Motor neuron (in vitro differentiated cells): Measurements from ENCODE around the gene AMBRA1. TPM values are rescaled to one million over a fixed set of nuclear protein-coding genes. Genes with fewer than 3 reads are reported as not detected.

Experiments
- ATAC-seq, 8 experiments: fragments of 200-7000 bp; cut with Tn5 transposase; replicated peaks in 6 of 8; 2 replicates each; pipeline ENCODE4 v1.8.0; 2021; ENCODE audit warnings: mild to moderate bottlenecking in 8 of 8, moderate library complexity in 8 of 8
- H3K27ac ChIP-seq, 2 donors: fragments of 250-450 bp; sonication (Bioruptor Pico); 2 replicates each; pipeline ENCODE4 v1.9.0; 2021; ENCODE audit warnings: antibody characterized with exemption in 2 of 2, mild to moderate bottlenecking in 2 of 2, moderate library complexity in 1 of 2
- H3K4me1 ChIP-seq, 2 donors: fragments of 250-450 bp; sonication (Bioruptor Pico); replicated peaks in 1 of 2; 2 replicates each; pipeline ENCODE4 v1.6.1; 2021; ENCODE audit warnings: antibody characterized with exemption in 2 of 2, mild to moderate bottlenecking in 2 of 2, moderate library complexity in 1 of 2
- H3K4me3 ChIP-seq, 5 donors: fragments of 250-450 bp; sonication (Bioruptor Pico); 2 replicates each; pipeline ENCODE4 v1.9.0; 2021; ENCODE audit warnings: antibody characterized with exemption in 5 of 5, mild to moderate bottlenecking in 5 of 5, moderate library complexity in 4 of 5
- WGBS, 10 experiments: fragments of 450-650 bp; shearing (Covaris generic); methylation state at CpG; one replicate each; pipeline ENCODE4 v1.0.0; 2022; 5-methylcytosine and 5-hydroxymethylcytosine counted together
- in situ Hi-C, 9 experiments: fragments of 400-800 bp; cut with MboI; loops; one replicate each; pipeline ENCODE4 v1.15.0; 2021; ENCODE audit warnings: low sequenced_read_pairs in 9 of 9, low pct_unique_long_range_greater_than_20kb in 2 of 9; ENCODE audit not compliant: unreplicated experiment in 9 of 9
- total RNA-seq, 8 experiments: library from RNA; unstranded; fragments of 300-600 nt; gene quantifications; 2 replicates each; pipeline versions ENCODE4 v1.2.3 to v1.2.4, GENCODE V29; 2022

AMBRA1 gene
- total RNA-seq, 8 experiments from 2014 or later = 20.2 to 44.3 (median 24.9) TPM

DNA sequence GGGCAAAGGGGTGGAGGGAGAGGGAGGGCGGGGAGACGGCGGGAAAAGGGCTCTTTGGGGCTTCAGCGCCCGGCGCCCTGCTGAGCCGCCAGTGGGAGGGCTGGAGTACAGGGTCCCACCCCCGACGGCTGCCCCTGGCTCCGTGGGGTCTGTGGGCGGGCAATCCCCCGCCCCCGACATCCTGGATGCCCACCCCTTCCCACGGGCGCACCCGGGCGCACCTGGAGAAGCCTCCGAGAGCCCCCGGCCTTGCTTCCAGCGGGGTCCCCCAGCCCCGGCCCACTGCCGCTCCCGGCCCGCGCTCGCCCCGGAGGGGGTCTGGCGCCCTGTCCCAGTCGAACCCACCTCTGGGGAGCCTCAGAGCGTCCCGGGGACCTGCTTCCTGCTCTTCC lies 202.6 kb downstream of the AMBRA1 start:
- in situ Hi-C loops = loop anchor here in 4 of 9 experiments (10.0 to 25.0 kb wide), 3 partner anchors 134 to 146 kb away; no protein-coding TSS in a partner anchor
- H3K4me1 ChIP-seq = peaks cover 30 to 32% of the 10 kb centered on the region in 2 donors
- WGBS, 10 experiments = no CpG with 5 or more reads among the region's 31 CpGs
- H3K27ac ChIP-seq = no peak overlapping the region
- H3K4me3 ChIP-seq = peak overlapping the region; percentile 50 to 71 (median 60)
- ATAC-seq = no peak

DNA sequence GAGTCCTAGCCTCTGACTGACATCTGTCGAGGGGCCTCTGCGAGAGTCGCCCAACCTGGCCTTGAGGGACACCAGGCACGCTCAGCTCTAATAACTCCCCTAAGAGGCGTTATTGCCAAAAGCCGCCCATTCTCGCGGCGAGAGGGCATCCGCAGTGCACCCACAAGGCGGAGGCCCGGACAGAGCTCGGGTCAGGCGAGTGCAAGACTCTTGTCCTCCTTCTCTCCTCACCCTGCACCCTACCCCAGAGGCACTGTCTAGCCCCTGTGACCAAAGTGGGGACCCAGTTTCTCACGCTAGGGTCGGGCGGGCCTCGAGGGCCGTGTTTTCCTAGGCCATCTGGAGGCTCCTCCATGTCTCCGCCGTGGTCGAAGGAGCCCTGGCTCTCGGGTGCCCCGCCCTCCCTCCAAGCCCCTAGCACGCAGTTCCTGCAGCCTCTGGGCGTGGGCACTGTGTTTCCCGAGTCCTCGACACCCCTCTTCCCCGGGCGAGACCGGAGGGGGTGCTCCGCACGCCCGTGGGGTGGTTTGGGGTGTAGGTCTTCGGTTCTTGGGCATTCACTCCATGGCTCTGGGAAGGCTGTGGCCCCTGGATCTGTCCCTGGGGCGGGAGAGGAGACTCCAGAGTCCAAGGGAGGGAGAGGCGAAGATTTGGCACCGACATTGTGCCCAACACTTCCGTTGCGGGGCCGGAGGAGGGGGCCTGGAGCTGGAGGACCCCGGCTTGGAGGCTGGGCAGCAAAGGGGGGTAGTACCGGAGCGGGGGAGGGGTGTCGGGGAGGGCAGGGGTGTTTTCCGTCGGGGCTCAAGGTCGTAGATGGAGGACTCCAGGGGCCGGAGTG lies 203.3 kb downstream of the AMBRA1 start:
- in situ Hi-C loops = loop anchor here in 4 of 9 experiments (10.0 to 25.0 kb wide), 3 partner anchors 134 to 147 kb away; no protein-coding TSS in a partner anchor
- no peak for ATAC-seq
- H3K4me3 ChIP-seq = peak overlapping the region in 4 of 5 donors; percentile 31 to 50 (median 40)
- WGBS, 10 experiments = 13 to 40% (median 21%) methylated on average over 1 to 12 of the region's 49 CpGs; no CpG with 5 or more reads in 6 of the 10 experiments
- H3K27ac ChIP-seq = no peak overlapping the region
- H3K4me1 ChIP-seq = peaks cover 30 to 32% of the 10 kb centered on the region in 2 donors

DNA sequence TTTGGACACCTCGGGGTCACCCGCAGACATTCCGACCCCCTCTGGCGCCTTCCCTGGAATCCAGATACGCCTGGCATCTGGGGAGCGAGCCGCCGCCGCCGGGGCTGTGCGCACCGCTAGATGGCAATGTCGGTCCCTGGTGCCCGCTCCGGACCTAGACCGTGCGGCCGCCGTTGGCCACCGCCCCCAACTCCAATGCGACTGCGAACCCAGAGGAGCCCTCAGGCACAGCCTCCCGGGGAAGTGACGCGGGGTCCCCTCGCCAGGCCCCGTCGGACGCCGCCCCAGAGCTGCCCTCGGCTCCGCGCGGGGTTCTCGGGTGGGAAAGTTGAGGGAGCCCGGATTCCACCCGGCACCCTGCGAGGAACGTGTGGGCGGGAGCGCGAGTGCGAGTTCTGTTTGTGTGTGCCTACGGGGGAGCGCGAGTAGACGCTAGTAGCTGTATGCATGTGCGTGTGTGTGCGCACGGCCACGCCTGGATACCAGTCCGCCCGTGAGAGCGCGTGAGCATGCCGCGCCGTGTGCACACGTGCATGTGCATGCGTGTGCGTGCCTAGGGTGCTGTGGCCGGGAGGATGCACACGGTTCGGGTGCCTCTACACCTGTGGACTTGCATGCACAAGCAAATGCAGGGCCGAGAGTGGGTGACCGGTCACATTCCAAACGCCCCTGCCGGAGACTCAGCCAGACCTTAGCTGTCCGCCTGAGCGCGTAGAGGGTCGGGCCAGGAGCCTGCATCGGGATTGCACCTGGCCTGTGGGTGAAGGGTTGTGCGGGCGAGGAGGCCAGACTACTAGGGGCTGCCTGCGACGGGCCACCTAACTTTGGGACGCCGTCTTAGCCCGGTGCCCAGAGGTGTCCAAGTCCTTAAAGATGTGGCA lies 204.1 kb downstream of the AMBRA1 start:
- in situ Hi-C loops = loop anchor here in 4 of 9 experiments (10.0 to 25.0 kb wide), 3 partner anchors 135 to 148 kb away; no protein-coding TSS in a partner anchor

DNA sequence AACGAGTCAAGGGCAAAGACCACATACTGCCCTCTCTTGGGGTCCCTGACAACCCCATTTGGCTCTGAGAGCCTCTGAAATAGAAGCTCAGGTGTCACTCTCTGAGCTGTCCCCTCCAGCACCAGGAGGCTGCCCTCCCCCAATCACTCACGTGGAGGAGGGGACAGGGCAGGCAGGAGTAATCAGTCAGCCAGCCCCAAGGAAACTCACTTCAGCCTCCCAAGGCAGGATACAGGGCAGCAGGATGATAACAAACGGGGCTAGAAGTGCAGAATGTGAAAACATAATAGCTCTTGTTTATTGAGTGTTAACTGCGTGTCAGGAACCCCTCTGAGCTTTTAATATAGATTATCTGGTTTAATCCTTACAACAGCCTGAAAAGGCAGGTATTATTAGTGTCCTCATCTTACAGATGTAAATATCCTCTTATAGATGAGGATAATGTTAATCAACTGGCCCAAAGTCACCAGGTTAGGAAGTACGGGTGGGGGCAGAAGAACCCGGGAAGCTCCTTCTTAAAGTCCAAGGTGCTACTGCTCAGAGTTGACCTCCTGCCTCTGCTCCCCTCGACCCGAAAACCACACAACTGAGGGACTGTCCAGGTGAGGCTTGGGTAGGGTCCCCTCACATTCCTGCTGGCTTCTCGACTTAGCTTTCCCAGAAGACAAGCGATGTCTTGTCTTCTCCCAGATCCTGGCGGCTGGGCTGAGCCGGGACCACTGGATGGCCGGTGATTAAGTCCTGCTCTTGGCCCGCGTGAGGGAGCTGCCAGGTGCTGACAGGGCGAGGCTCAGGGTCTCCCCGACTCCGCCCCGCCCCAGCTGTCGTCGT lies 205.0 kb downstream of the AMBRA1 start:
- Histone ChIP-seq H3K4me3 (peak overlapping the region; percentile 23 to 50 (median 34)), H3K27ac (no peak overlapping the region), H3K4me1 (peaks cover 35 to 36% of the 10 kb centered on the region in 2 donors)
- peak in 4 of 8 experiments; percentile 1 to 4 (median 2) for ATAC-seq
- WGBS, 10 experiments = 0 to 21% (median 2%) methylated on average over 1 to 7 of the region's 21 CpGs; no CpG with 5 or more reads in 1 of the 10 experiments
- in situ Hi-C loops = loop anchor here in 2 of 9 experiments (25.0 kb wide), 1 partner anchor 148 kb away; no protein-coding TSS in a partner anchor

More for the DNA sequence above, 204.1 kb downstream of the AMBRA1 start:
- H3K4me3 ChIP-seq = peak overlapping the region; percentile 23 to 50 (median 34)
- peaks cover 30 to 32% of the 10 kb centered on the region in 2 donors for H3K4me1 ChIP-seq
- peak; percentile 33 to 66 (median 60) for ATAC-seq
- no peak overlapping the region for H3K27ac ChIP-seq
- WGBS, 10 experiments = 3 to 12% methylated on average over 5 to 19 of the region's 80 CpGs; no CpG with 5 or more reads in 8 of the 10 experiments

DNA sequence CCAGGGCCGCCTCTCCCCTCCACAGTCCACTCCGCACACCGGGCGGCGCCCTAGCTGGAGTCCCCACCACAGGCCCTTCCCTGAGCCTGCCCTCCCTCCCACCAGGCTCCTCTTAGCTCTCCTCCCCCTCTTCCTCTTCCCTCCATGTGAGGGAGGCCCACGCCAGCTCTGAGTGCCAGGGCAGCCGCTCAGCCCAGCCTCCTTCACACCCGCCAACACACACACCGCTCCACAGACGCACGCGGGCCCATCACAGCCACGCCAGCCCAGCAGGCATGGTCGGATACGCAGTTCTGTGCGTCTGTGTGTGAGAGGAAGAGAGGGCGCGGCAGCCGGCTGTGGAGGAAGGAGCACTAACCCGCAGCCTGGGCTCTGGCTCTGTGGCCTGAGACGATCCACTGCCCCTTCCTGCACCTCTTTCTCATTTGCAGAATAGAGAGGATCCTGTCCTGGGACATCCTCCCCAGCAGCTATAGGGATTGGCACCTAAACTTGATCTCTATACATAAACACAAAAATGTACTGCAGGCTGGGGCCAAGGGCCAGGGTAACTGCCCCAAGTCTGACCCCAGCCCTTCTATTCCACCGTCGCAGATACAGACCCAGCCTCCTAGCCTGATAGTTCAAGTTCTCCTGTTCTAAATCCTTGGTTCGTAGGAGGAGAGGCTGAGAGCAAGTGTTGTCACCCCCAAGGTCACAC lies 205.8 kb downstream of the AMBRA1 start:
- Histone ChIP-seq H3K4me1 (peaks cover 42% of the 10 kb centered on the region in 2 donors), H3K4me3 (no peak overlapping the region), H3K27ac (peak overlapping the region in 1 of 2 donors; percentile 13)
- in situ Hi-C loops = loop anchor here in 2 of 9 experiments (25.0 kb wide), 1 partner anchor 149 kb away; no protein-coding TSS in a partner anchor
- WGBS, 10 experiments = 20 to 50% (median 33%) methylated on average over 1 to 11 of the region's 24 CpGs; no CpG with 5 or more reads in 6 of the 10 experiments
- peak in 5 of 8 experiments; percentile 2 to 35 (median 15) for ATAC-seq

DNA sequence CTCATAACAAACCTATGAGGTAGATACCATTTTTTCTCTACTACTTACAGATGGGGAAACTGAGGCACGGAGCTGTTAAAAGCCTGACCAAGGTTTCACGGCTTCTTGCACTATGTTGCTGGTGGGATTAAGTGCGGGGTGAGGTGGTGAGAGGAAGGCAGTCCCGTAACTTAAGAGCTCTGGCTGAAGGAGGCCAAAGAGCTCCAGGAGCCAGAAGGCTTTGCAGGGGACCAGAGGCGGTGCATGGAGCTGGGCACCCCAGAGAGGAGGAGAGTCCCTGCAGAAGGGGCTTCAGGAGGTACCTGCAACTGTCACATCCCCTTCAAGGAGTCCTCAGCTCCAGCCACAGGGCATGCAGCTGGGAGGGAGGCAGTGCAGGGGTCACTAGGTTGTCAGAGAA lies 206.4 kb downstream of the AMBRA1 start:
- ATAC-seq = no peak
- H3K4me3 ChIP-seq = no peak overlapping the region
- in situ Hi-C loops = loop anchor here in 2 of 9 experiments (25.0 kb wide), 1 partner anchor 150 kb away; no protein-coding TSS in a partner anchor
- H3K4me1 ChIP-seq = peaks cover 45 to 47% of the 10 kb centered on the region in 2 donors
- H3K27ac ChIP-seq = no peak overlapping the region
- 53 to 100% (median 78%) methylated on average over 1 to 4 of the region's 5 CpGs; no CpG with 5 or more reads in 4 of the 10 experiments for WGBS, 10 experiments

DNA sequence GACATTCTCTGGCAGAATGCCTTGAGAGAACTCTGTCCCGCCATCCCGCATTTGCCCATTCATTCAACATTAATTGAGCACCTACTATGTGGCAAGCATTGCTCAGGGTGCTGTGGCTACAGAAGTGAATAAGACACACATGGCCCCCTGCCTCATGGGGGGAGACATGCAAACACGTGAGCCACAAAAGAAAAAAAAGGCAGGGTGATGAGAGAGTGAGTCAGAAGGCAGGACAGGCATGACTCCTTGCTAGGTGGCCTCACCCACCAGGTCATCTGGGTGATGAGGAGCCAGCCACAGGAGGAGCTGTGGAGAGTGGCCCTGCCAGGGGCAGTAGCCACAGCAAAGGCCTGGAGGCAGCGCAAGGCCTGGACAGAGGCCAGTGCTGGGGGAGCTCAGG lies 207.1 kb downstream of the AMBRA1 start:
- in situ Hi-C loops = loop anchor here in 2 of 9 experiments (25.0 kb wide), 1 partner anchor 151 kb away; no protein-coding TSS in a partner anchor
- no peak overlapping the region for H3K4me3 ChIP-seq
- H3K27ac ChIP-seq = no peak overlapping the region
- peaks cover 45 to 51% of the 10 kb centered on the region in 2 donors for H3K4me1 ChIP-seq
- no peak for ATAC-seq
- WGBS, 10 experiments = 0 to 100% (median 72%) methylated on average over 1 to 3 of the region's 4 CpGs; no CpG with 5 or more reads in 3 of the 10 experiments

DNA sequence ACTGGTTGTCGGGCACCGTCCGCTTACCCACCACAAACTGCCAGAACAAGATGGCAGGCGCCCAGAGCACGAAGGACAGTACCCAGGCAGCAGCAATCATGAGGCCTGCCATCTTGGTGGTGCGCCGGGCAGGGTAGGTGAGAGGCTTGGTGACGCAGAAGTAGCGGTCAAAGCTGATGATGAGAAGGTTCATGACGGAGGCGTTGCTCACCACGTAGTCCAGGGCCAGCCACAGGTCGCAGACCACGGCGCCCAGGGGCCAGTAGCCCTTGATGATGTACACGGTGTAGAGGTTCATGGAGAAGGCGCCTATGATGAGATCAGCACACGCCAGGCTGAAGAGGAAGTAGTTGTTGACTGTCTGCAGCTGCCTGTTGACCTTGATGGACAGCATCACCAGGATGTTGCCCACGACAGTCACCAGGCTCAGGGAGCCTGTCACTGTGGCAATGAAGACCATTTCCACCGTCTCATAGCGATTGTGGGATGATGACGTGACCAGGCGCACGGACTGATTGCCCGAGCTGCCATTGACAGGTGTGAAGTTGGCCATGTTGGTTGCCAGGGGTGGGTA lies 207.7 kb downstream of the AMBRA1 start:
- 80 to 100% (median 96%) methylated on average over 1 to 11 of the region's 25 CpGs; no CpG with 5 or more reads in 2 of the 10 experiments for WGBS, 10 experiments
- ATAC-seq = no peak
- Histone ChIP-seq H3K4me3 (no peak overlapping the region), H3K27ac (no peak overlapping the region), H3K4me1 (peaks cover 45 to 52% of the 10 kb centered on the region in 2 donors)
- in situ Hi-C loops = loop anchor here in 2 of 9 experiments (25.0 kb wide), 1 partner anchor 151 kb away; no protein-coding TSS in a partner anchor

DNA sequence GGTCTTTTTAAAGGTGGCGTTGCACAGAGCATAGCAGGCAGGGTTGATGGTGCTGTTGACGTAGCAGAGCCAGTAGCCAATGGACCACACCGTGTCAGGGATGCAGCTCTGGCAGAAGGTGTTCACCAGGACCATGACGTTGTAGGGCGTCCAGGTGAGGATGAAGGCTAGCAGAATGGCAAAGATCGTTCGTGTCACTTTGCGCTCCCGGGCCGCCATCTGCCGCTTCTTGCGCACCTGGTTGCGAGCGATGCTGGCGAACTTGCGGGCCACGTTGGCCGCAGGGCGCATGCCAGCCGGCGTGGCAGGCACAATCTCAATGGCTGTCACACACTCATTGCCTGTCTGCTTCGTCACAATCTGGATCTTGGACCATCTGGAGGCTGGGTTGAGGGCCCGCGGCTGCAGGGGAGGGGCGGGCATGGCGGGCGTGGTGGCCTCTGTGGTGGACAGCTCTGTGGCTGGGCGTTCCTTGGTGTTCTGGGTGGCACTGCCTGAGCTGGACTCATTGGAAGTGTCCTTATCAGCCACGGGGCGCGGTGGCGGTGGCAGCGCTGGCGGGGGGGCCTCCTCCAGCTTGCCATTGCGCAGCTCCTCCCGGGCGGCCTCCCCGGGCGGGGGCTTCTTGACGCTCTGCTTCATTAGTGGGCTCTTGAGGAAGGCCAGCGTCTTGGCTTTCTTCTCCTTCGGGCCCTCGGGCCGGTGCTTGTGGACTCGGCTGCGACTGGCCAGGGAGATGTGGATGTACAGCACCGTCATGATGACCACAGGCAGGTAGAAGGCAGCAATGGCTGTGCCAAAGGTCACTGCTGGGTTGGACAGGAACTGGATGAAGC lies 208.4 kb downstream of the AMBRA1 start:
- Histone ChIP-seq H3K27ac (no peak overlapping the region), H3K4me3 (no peak overlapping the region), H3K4me1 (peaks cover 45 to 56% of the 10 kb centered on the region in 2 donors)
- WGBS, 10 experiments = 60 to 100% (median 92%) methylated on average over 1 to 11 of the region's 47 CpGs; no CpG with 5 or more reads in 5 of the 10 experiments
- in situ Hi-C loops = loop anchor here in 2 of 9 experiments (25.0 kb wide), 1 partner anchor 152 kb away; no protein-coding TSS in a partner anchor
- no peak for ATAC-seq

DNA sequence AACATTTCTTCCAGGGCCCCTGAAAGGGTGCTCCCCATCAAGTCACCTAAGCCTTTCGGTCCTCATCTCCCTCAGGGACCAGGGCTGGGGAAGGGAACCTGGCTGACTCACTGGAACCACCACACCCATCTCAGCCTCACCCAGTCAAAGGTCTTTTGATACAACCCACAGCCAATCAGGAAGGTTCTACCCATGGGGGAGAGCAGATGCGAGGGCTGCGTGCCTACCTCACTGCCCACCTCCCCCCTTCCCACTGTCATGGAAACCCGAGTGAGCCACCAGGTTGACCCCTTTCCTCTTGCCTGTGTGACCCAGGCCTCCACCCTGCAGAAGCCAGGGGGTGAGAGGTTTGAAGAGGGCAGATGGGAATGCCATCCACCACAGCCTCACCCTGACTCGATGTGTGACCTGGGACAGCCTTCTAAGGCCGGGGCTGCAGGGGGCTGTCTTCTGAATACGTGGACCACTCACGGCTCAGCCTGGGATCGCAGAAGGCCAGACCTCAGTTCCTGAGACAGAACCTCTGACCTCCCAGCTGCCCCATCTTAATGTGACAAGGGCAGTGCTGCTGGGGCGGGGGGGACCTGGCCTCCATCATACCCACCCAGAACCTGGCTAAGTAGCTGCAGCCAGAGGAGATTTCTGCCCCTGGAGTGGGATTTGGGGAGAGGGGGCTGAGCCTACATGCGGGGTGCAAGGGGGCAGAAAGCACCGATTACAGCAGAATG lies 209.7 kb downstream of the AMBRA1 start:
- WGBS, 10 experiments = 20 to 59% (median 40%) methylated on average over 1 to 6 of the region's 12 CpGs; no CpG with 5 or more reads in 7 of the 10 experiments

More for the DNA sequence above, 209.7 kb downstream of the AMBRA1 start:
- ATAC-seq = no peak
- H3K4me3 ChIP-seq = no peak overlapping the region
- peaks cover 40 to 51% of the 10 kb centered on the region in 2 donors for H3K4me1 ChIP-seq
- H3K27ac ChIP-seq = no peak overlapping the region
- in situ Hi-C loops = loop anchor here in 2 of 9 experiments (25.0 kb wide), 1 partner anchor 153 kb away; no protein-coding TSS in a partner anchor
